CD14-positive monocyte (primary cell): ENCODE results near the gene SLC31A1. TPM values are rescaled to one million over a fixed set of nuclear protein-coding genes. Genes with fewer than 3 reads are reported as not detected.
A peak's percentile ranks its signal among the peaks of the same experiment; 100 is the strongest.
"Not testable (repeated sequence)": the region's sequence is repeated elsewhere in the genome, so short reads cannot be mapped to it uniquely, and the experiment has no call there.

Source experiments
- DNase-seq, 3 donors: peaks; one replicate each; pipeline ENCODE4 v3.0.0-alpha.2; 2011 to 2022
- H2AFZ ChIP-seq: 2 replicates; pipeline ENCODE4 v1.6.0; 2012; ENCODE audit warnings: mild to moderate bottlenecking, low read depth, low read length, inconsistent platforms; ENCODE audit not compliant: insufficient read depth, poor library complexity, severe bottlenecking
- H3K27ac ChIP-seq, 2 donors: 1 replicate in 1 of 2; 2 replicates in 1 of 2; pipeline ENCODE4 v1.5.1; 2012 to 2013; ENCODE audit warnings: low read length in 2 of 2, control low read depth in 1 of 2, inconsistent platforms in 1 of 2, low read depth in 1 of 2, mild to moderate bottlenecking in 1 of 2
- H3K27me3 ChIP-seq, 2 donors: one replicate each; pipeline versions ENCODE4 v1.6.0 to v1.6.1; 2011 to 2013; ENCODE audit warnings: low read length in 2 of 2; ENCODE audit not compliant: control insufficient read depth in 2 of 2, insufficient read depth in 2 of 2
- H3K36me3 ChIP-seq, 2 donors: replicated peaks in 1 of 2; 1 replicate in 1 of 2; 2 replicates in 1 of 2; pipeline versions ENCODE4 v1.5.1 to v1.6.1; 2012 to 2013; ENCODE audit warnings: low read length in 2 of 2, control low read depth in 1 of 2, inconsistent platforms in 1 of 2, mild to moderate bottlenecking in 1 of 2; ENCODE audit not compliant: insufficient read depth in 2 of 2, control insufficient read depth in 1 of 2
- H3K4me1 ChIP-seq, 2 donors: 1 replicate in 1 of 2; 2 replicates in 1 of 2; pipeline versions ENCODE4 v1.5.1 to v1.6.1; 2012 to 2013; ENCODE audit warnings: low read length in 2 of 2, control low read depth in 1 of 2, inconsistent platforms in 1 of 2, mild to moderate bottlenecking in 1 of 2, moderate library complexity in 1 of 2; ENCODE audit not compliant: insufficient read depth in 2 of 2, control insufficient read depth in 1 of 2
- H3K4me2 ChIP-seq: replicated peaks from 2 replicates; pipeline ENCODE3; 2012; ENCODE audit warnings: low read length, moderate library complexity, mild to moderate bottlenecking; ENCODE audit not compliant: poor library complexity, severe bottlenecking; ENCODE audit errors: extremely low read depth
- H3K4me3 ChIP-seq, 3 experiments: fragments of 200-600 bp in 1 of 3; sonication (generic) in 1 of 3; replicated peaks in 1 of 3; 1 replicate in 2 of 3; 2 replicates in 1 of 3; pipeline ENCODE4 v1.5.1; 2011 to 2013; ENCODE audit warnings: low read length in 3 of 3, mild to moderate bottlenecking in 3 of 3, control low read depth in 2 of 3, low read depth in 2 of 3, inconsistent platforms in 1 of 3, moderate library complexity in 1 of 3
- H3K79me2 ChIP-seq: 2 replicates; pipeline ENCODE4 v1.6.0; 2012; ENCODE audit warnings: mild to moderate bottlenecking, control low read depth, inconsistent platforms, low read length, moderate library complexity; ENCODE audit not compliant: insufficient read depth
- H3K9ac ChIP-seq: 2 replicates; pipeline ENCODE4 v1.6.0; 2017; ENCODE audit warnings: low read length, mild to moderate bottlenecking; ENCODE audit not compliant: insufficient read depth, poor library complexity, severe bottlenecking
- H3K9me3 ChIP-seq, 2 donors: replicated peaks in 1 of 2; 1 replicate in 1 of 2; 2 replicates in 1 of 2; pipeline versions ENCODE4 v1.5.1 to v1.6.1; 2012 to 2013; ENCODE audit warnings: low read length in 2 of 2, control low read depth in 1 of 2; ENCODE audit not compliant: control insufficient read depth in 1 of 2, insufficient read depth in 1 of 2
- H4K20me1 ChIP-seq: 2 replicates; pipeline ENCODE4 v1.6.0; 2012; ENCODE audit warnings: mild to moderate bottlenecking, low read length, control low read depth, moderate library complexity; ENCODE audit not compliant: insufficient read depth
- H3K27ac Mint-ChIP-seq, 7 donors: one replicate each; pipeline ENCODE4 v1.8.0; 2020; ENCODE audit warnings: mild to moderate bottlenecking in 7 of 7, mixed read lengths in 7 of 7, moderate library complexity in 6 of 7, inconsistent platforms in 2 of 7
- H3K27me3 Mint-ChIP-seq, 3 donors: one replicate each; pipeline ENCODE4 v1.8.0; 2021 to 2022; ENCODE audit warnings: low read depth in 3 of 3, mild to moderate bottlenecking in 3 of 3, mixed read lengths in 3 of 3, moderate library complexity in 3 of 3, inconsistent platforms in 1 of 3
- H3K36me3 Mint-ChIP-seq, 2 donors: one replicate each; pipeline ENCODE4 v1.8.0; 2020; ENCODE audit warnings: mixed read lengths in 2 of 2, inconsistent platforms in 1 of 2, mild to moderate bottlenecking in 1 of 2
- H3K4me1 Mint-ChIP-seq: one replicate; pipeline ENCODE4 v1.8.0; 2020; ENCODE audit warnings: mild to moderate bottlenecking, mixed read lengths
- H3K4me3 Mint-ChIP-seq, 2 donors: one replicate each; pipeline ENCODE4 v1.8.0; 2020; ENCODE audit warnings: mild to moderate bottlenecking in 2 of 2, mixed read lengths in 2 of 2, moderate library complexity in 1 of 2
- H3K9me3 Mint-ChIP-seq, 7 donors: one replicate each; pipeline ENCODE4 v1.8.0; 2020 to 2022; ENCODE audit warnings: mixed read lengths in 7 of 7, mild to moderate bottlenecking in 6 of 7, moderate library complexity in 6 of 7, inconsistent platforms in 2 of 7
- WGBS: methylation state at CpG from one replicate; pipeline ENCODE4 v1.1.5; 2013; ENCODE audit warnings: missing lambda C conversion rate; ENCODE audit not compliant: insufficient coverage; 5-methylcytosine and 5-hydroxymethylcytosine counted together
- intact Hi-C, 2 donors: fragments of 100-400 bp; cut with micrococcal nuclease; formaldehyde crosslinking; loops; one replicate each; pipeline versions ENCODE4 v1.15.0 to v1.15.1; 2023
- polyA plus RNA-seq, 3 donors: library from polyadenylated mRNA; depleted of rRNA in 1 of 3; unstranded in 2 of 3; stranded (reverse) in 1 of 3; fragments of 300-500 nt in 2 of 3; fragments of >200 nt in 1 of 3; fragmentation: Illumina TruSeq in 2 of 3; gene quantifications; 1 replicate in 2 of 3; 2 replicates in 1 of 3; pipeline ENCODE4 v1.2.3, GENCODE V29; 2012 to 2021
- TF ChIP-seq, protein P1 (sequence below): fragments of 200-600 bp; IDR thresholded peaks from one replicate; pipeline ENCODE4 v1.8.0; 2022; ENCODE audit warnings: antibody characterized with exemption, mild to moderate bottlenecking

The SLC31A1 gene
- polyA plus RNA-seq, 3 donors: 20.4 to 49.0 (median 38.8) TPM

DNA sequence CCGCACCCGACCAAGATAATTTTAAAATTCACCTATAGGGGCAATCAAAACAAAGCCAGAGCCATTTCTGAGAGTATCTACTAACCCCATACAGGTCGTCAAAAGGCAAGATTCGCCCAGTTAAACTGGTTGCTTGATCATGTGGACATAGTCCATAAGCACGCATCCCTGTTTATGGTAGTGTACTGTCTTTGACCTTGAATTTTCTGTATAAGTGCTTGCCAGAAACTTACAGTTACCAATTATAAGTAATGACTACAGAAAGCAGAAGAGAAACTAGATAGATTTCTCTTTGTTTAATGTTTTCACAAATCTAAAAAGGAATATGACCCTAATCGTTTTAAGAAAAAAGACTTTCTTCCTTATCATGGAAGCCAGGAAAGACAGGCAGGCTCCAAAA, 25.6 kb downstream of the SLC31A1 start:
- Histone ChIP-seq H3K9me3 (peaks cover 0 to 6% of the 10 kb centered on the region in 2 donors), H3K4me2 (no peak overlapping the region), H4K20me1 (peaks cover 25% of the 10 kb centered on the region), H3K79me2 (peaks cover 8% of the 10 kb centered on the region), H2AFZ (no peak overlapping the region), H3K27ac (peak overlapping the region in 1 of 2 donors; percentile 9), H3K27me3 (no peaks in the 10 kb centered on the region), H3K36me3 (peaks cover 0 to 2% of the 10 kb centered on the region in 2 donors), H3K9ac (no peak overlapping the region), H3K4me1 (peaks cover 0 to 8% of the 10 kb centered on the region in 2 donors), H3K4me3 (no peak overlapping the region)
- H3K27ac Mint-ChIP-seq: peak overlapping the region in 2 of 7 donors; percentile 8 to 37
- TF ChIP-seq, protein P1, sequence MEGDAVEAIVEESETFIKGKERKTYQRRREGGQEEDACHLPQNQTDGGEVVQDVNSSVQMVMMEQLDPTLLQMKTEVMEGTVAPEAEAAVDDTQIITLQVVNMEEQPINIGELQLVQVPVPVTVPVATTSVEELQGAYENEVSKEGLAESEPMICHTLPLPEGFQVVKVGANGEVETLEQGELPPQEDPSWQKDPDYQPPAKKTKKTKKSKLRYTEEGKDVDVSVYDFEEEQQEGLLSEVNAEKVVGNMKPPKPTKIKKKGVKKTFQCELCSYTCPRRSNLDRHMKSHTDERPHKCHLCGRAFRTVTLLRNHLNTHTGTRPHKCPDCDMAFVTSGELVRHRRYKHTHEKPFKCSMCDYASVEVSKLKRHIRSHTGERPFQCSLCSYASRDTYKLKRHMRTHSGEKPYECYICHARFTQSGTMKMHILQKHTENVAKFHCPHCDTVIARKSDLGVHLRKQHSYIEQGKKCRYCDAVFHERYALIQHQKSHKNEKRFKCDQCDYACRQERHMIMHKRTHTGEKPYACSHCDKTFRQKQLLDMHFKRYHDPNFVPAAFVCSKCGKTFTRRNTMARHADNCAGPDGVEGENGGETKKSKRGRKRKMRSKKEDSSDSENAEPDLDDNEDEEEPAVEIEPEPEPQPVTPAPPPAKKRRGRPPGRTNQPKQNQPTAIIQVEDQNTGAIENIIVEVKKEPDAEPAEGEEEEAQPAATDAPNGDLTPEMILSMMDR: no peak
- H3K36me3 Mint-ChIP-seq: peaks cover 11 to 22% of the 10 kb centered on the region in 2 donors
- H3K4me3 Mint-ChIP-seq: no peak overlapping the region
- 94% methylated on average over 2 of the region's 6 CpGs for WGBS
- peaks cover 0 to 8% (median 0%) of the 10 kb centered on the region in 7 donors for H3K9me3 Mint-ChIP-seq
- DNase-seq: no peak
- peaks cover 0 to 2% (median 0%) of the 10 kb centered on the region in 3 donors for H3K27me3 Mint-ChIP-seq
- intact Hi-C loops: no loop called here
- H3K4me1 Mint-ChIP-seq: peaks cover 8% of the 10 kb centered on the region

- peaks cover 0 to 8% (median 0%) of the 10 kb centered on the region in 7 donors for H3K9me3 Mint-ChIP-seq
- Histone ChIP-seq H4K20me1 (peaks cover 25% of the 10 kb centered on the region), H3K4me2 (no peak overlapping the region), H3K4me3 (no peak overlapping the region), H3K79me2 (peaks cover 8% of the 10 kb centered on the region), H3K4me1 (peaks cover 0 to 8% of the 10 kb centered on the region in 2 donors), H3K9ac (no peak overlapping the region), H3K36me3 (peaks cover 0 to 2% of the 10 kb centered on the region in 2 donors), H3K27me3 (no peaks in the 10 kb centered on the region), H3K9me3 (peaks cover 0 to 6% of the 10 kb centered on the region in 2 donors), H2AFZ (no peak overlapping the region), H3K27ac (no peak overlapping the region)
- intact Hi-C loops: no loop called here
- no peak for DNase-seq
- H3K27me3 Mint-ChIP-seq: no peaks in the 10 kb centered on the region
- no peak overlapping the region for H3K4me3 Mint-ChIP-seq
- peaks cover 7 to 22% of the 10 kb centered on the region in 2 donors for H3K36me3 Mint-ChIP-seq
- H3K4me1 Mint-ChIP-seq: peaks cover 8% of the 10 kb centered on the region
- H3K27ac Mint-ChIP-seq: no peak overlapping the region
- TF ChIP-seq, protein P1: no peak
Measured at GRCh38 chr9:113247640-113248039, 26.3 kb downstream of the SLC31A1 start.

DNA sequence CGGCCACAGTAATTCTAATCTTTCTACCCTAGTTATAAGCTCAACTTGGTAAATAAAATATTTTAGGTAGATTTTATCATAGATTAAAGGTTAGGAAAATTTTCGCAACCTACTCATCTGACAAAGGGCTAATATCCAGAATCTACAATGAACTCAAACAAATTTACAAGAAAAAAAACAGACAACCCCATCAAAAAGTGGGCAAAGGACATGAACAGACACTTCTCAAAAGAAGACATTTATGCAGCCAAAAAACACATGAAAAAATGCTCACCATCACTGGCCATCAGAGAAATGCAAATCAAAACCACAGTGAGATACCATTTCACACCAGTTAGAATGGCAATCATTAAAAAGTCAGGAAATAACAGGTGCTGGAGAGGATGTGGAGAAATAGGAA, 28.3 kb downstream of the SLC31A1 start:
- H3K9ac ChIP-seq, H3K27me3 Mint-ChIP-seq, H3K4me1 ChIP-seq, H3K4me3 Mint-ChIP-seq, H2AFZ ChIP-seq, H3K36me3 ChIP-seq, intact Hi-C loops, H3K9me3 ChIP-seq, H3K27ac ChIP-seq, H3K27me3 ChIP-seq, DNase-seq, H3K9me3 Mint-ChIP-seq, H3K4me2 ChIP-seq, H3K4me3 ChIP-seq, H3K27ac Mint-ChIP-seq, H3K4me1 Mint-ChIP-seq: not testable (repeated sequence)
- WGBS: no CpG with 5 or more reads among the region's 2 CpGs
- Histone ChIP-seq H3K79me2 (peaks cover 17% of the 10 kb centered on the region), H4K20me1 (peaks cover 21% of the 10 kb centered on the region)
- peaks cover 7 to 32% of the 10 kb centered on the region in 2 donors for H3K36me3 Mint-ChIP-seq
